ENCODE results near the gene TRIM38.

Gene TRIM38

DNA sequence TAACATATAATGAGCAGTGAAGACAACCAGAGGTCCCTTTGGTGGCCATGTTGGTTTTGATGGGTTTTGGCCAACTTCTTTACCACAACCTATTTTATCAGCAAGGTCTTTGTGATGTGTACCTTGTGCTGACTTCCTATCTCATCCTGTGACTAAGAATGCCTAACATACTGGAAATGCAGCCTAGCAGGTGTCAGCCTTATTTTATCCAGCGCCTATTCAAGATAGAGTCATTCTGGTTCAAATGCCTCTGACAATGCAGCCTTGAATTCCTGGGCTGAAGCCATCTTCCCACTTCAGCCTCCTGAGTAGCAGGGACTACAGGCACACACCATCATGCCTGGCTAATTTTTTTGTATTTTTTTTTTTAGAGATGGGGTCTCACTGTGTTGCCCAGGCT is 7.8 kb upstream of the TRIM38 start:
- Histone ChIP-seq H3K27me3 (ENCODE audit: insufficient read depth, low read length) (no peaks in the 10 kb centered on the region), H3F3A (ENCODE audit: insufficient read depth, low read length) (no peaks in the 10 kb centered on the region), H3K9ac (ENCODE audit: low read length) (no peak overlapping the region), H3K79me2 (ENCODE audit: insufficient read depth, low read length) (no peaks in the 10 kb centered on the region), H2AFZ (ENCODE audit: low read length) (no peak overlapping the region), H3K36me3 (ENCODE audit: insufficient read depth, low read length) (no peaks in the 10 kb centered on the region), H3K4me3 (ENCODE audit: low read depth, low read length, poor library complexity, severe bottlenecking) (no peak overlapping the region), H3K4me2 (ENCODE audit: low read length) (no peak overlapping the region), H3K9me3 (ENCODE audit: low read length) (peaks cover 14% of the 10 kb centered on the region; the same call in 1 of the 2 replicates), H3K9me2 (ENCODE audit: low read depth, low read length) (no peaks in the 10 kb centered on the region), H3K4me1 (ENCODE audit: insufficient read depth, low read length, severe bottlenecking) (no peaks in the 10 kb centered on the region), H3K27ac (ENCODE audit: low read depth, low read length, poor library complexity, severe bottlenecking) (no peak overlapping the region), H4K20me1 (ENCODE audit: insufficient read depth, low read length) (no peaks in the 10 kb centered on the region)
- TF ChIP-seq EZH2 (IDR thresholded peaks at IDR 0.05; ENCODE audit: borderline replicate concordance, low read length) (no peak), CTCF (IDR thresholded peaks at IDR 0.05; ENCODE audit: low read length) (no peak)

DNA sequence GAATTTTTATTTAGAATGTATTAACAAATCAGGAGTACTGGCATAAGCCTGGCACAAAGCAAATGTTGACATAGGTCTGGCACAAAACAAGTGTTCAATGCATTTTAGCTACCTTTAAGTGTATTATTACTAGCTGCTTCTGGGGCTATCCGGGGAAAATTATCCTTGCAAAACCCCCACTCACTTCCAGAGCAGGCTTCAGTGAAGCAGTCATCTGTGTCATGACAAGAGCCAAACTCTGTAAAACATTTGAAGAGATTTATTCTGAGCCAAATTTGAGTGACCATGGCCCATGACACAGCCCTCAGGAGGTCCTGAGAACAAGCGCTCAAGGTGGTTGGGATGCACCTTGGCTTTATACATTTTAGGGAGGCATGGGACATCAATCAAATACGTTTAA is 6.4 kb upstream of the TRIM38 start:
- Histone ChIP-seq H2AFZ (ENCODE audit: low read length) (no peak overlapping the region), H3K36me3 (ENCODE audit: insufficient read depth, low read length) (no peaks in the 10 kb centered on the region), H4K20me1 (ENCODE audit: insufficient read depth, low read length) (no peaks in the 10 kb centered on the region), H3K79me2 (ENCODE audit: insufficient read depth, low read length) (no peaks in the 10 kb centered on the region), H3K9me2 (ENCODE audit: low read depth, low read length) (no peaks in the 10 kb centered on the region), H3K9ac (ENCODE audit: low read length) (no peak overlapping the region), H3K9me3 (ENCODE audit: low read length) (peaks cover 15% of the 10 kb centered on the region; the same call in 1 of the 2 replicates), H3K27ac (ENCODE audit: low read depth, low read length, poor library complexity, severe bottlenecking) (no peak overlapping the region), H3K4me2 (ENCODE audit: low read length) (no peak overlapping the region), H3K4me1 (ENCODE audit: insufficient read depth, low read length, severe bottlenecking) (no peaks in the 10 kb centered on the region), H3K4me3 (ENCODE audit: low read depth, low read length, poor library complexity, severe bottlenecking) (no peak overlapping the region), H3F3A (ENCODE audit: insufficient read depth, low read length) (no peaks in the 10 kb centered on the region), H3K27me3 (ENCODE audit: insufficient read depth, low read length) (no peaks in the 10 kb centered on the region)
- TF ChIP-seq CTCF (IDR thresholded peaks at IDR 0.05; ENCODE audit: low read length): no peak
- TF ChIP-seq EZH2 (IDR thresholded peaks at IDR 0.05; ENCODE audit: borderline replicate concordance, low read length): no peak

- Histone ChIP-seq H3K9me3 (ENCODE audit: low read length) (peaks cover 15% of the 10 kb centered on the region; the same call in 1 of the 2 replicates), H3K4me3 (ENCODE audit: low read depth, low read length, poor library complexity, severe bottlenecking) (no peak overlapping the region), H3K4me1 (ENCODE audit: insufficient read depth, low read length, severe bottlenecking) (peaks cover 13% of the 10 kb centered on the region), H3K36me3 (ENCODE audit: insufficient read depth, low read length) (no peaks in the 10 kb centered on the region), H3K27ac (ENCODE audit: low read depth, low read length, poor library complexity, severe bottlenecking) (no peak overlapping the region), H3K4me2 (ENCODE audit: low read length) (no peak overlapping the region), H3F3A (ENCODE audit: insufficient read depth, low read length) (no peaks in the 10 kb centered on the region), H4K20me1 (ENCODE audit: insufficient read depth, low read length) (no peaks in the 10 kb centered on the region), H3K9me2 (ENCODE audit: low read depth, low read length) (no peaks in the 10 kb centered on the region), H3K27me3 (ENCODE audit: insufficient read depth, low read length) (no peaks in the 10 kb centered on the region), H2AFZ (ENCODE audit: low read length) (no peak overlapping the region), H3K79me2 (ENCODE audit: insufficient read depth, low read length) (peaks cover 4% of the 10 kb centered on the region; the same call in 1 of the 2 replicates), H3K9ac (ENCODE audit: low read length) (no peak overlapping the region)
- TF ChIP-seq EZH2 (IDR thresholded peaks at IDR 0.05; ENCODE audit: borderline replicate concordance, low read length) (no peak), CTCF (IDR thresholded peaks at IDR 0.05; ENCODE audit: low read length) (no peak)
Observed at GRCh38 chr6:25958700-25959162, 3.9 kb upstream of the TRIM38 start.
